Measurements from ENCODE around the gene BPIFB1. TPM values are rescaled to one million over a fixed set of nuclear protein-coding genes. Genes with fewer than 3 reads are reported as not detected.

Gene BPIFB1
- total and polyA plus RNA-seq, 5 experiments from 2014 or later = not detected

GRCh38 chr20:33276303-33277113 lies 6.5 kb upstream of the BPIFB1 start:
- DNase-seq = no peak
- peak overlapping the region in 1 of 10 donors; percentile 45 for H3K27ac Mint-ChIP-seq

GRCh38 chr20:33277471-33278441 lies 5.3 kb upstream of the BPIFB1 start:
- ATAC-seq (no peak), DNase-seq (no peak)
- Mint-ChIP-seq H3K4me3 (no peak overlapping the region), H3K27me3 (peaks cover 0 to 34% (median 9%) of the 10 kb centered on the region in 5 donors), H3K36me3 (no peaks in the 10 kb centered on the region), H3K9me3 (no peaks in the 10 kb centered on the region), H3K4me1 (peaks cover 0 to 2% (median 0%) of the 10 kb centered on the region in 4 donors), H3K27ac (peak overlapping the region in 1 of 10 donors; percentile 37)
- POLR2A ChIA-PET = no interaction called here

More at GRCh38 chr20:33276303-33277113, 6.5 kb upstream of the BPIFB1 start:
- no peak for ATAC-seq
- Mint-ChIP-seq H3K9me3 (no peaks in the 10 kb centered on the region), H3K36me3 (no peaks in the 10 kb centered on the region), H3K4me3 (no peak overlapping the region), H3K4me1 (peaks cover 0 to 2% (median 0%) of the 10 kb centered on the region in 4 donors), H3K27me3 (peaks cover 0 to 38% (median 9%) of the 10 kb centered on the region in 5 donors)
- POLR2A ChIA-PET = no interaction called here

GRCh38 chr20:33278700-33279099 lies 4.3 kb upstream of the BPIFB1 start:
- no peaks in the 10 kb centered on the region for H3K9me3 Mint-ChIP-seq
- no peak for DNase-seq
- no peak overlapping the region for H3K4me3 Mint-ChIP-seq
- no peaks in the 10 kb centered on the region for H3K36me3 Mint-ChIP-seq
- no peak overlapping the region for H3K27ac Mint-ChIP-seq
- H3K4me1 Mint-ChIP-seq = peaks cover 0 to 2% (median 0%) of the 10 kb centered on the region in 4 donors
- ATAC-seq = no peak
- POLR2A ChIA-PET = no interaction called here
- H3K27me3 Mint-ChIP-seq = peaks cover 0 to 29% (median 13%) of the 10 kb centered on the region in 5 donors

GRCh38 chr20:33279261-33279910 lies 3.6 kb upstream of the BPIFB1 start:
- Mint-ChIP-seq H3K27ac (no peak overlapping the region), H3K9me3 (no peaks in the 10 kb centered on the region), H3K27me3 (peaks cover 0 to 30% (median 13%) of the 10 kb centered on the region in 5 donors), H3K4me3 (no peak overlapping the region), H3K36me3 (no peaks in the 10 kb centered on the region), H3K4me1 (peaks cover 0 to 2% (median 0%) of the 10 kb centered on the region in 4 donors)
- ATAC-seq = no peak
- DNase-seq = no peak
- POLR2A ChIA-PET = interaction anchor here (0.6 kb wide), 1 partner anchor 111 kb away, joined by 5 read pairs; no protein-coding TSS in a partner anchor

- H3K4me3 Mint-ChIP-seq = no peak overlapping the region
- H3K9me3 Mint-ChIP-seq = no peaks in the 10 kb centered on the region
- no peak for DNase-seq
- no peaks in the 10 kb centered on the region for H3K36me3 Mint-ChIP-seq
- H3K4me1 Mint-ChIP-seq = peaks cover 0 to 2% (median 0%) of the 10 kb centered on the region in 4 donors
- no peak for ATAC-seq
- no peak overlapping the region for H3K27ac Mint-ChIP-seq
- H3K27me3 Mint-ChIP-seq = peaks cover 3 to 37% (median 17%) of the 10 kb centered on the region in 5 donors
- POLR2A ChIA-PET = no interaction called here
Observed at GRCh38 chr20:33280000-33280680, 2.9 kb upstream of the BPIFB1 start.

- H3K4me1 Mint-ChIP-seq = peaks cover 0 to 2% (median 0%) of the 10 kb centered on the region in 4 donors
- no peak overlapping the region for H3K4me3 Mint-ChIP-seq
- ATAC-seq (no peak), DNase-seq (no peak)
- no peaks in the 10 kb centered on the region for H3K9me3 Mint-ChIP-seq
- no peaks in the 10 kb centered on the region for H3K36me3 Mint-ChIP-seq
- POLR2A ChIA-PET = no interaction called here
- H3K27me3 Mint-ChIP-seq = peaks cover 3 to 39% (median 17%) of the 10 kb centered on the region in 5 donors
- H3K27ac Mint-ChIP-seq = no peak overlapping the region
Observed at GRCh38 chr20:33280775-33281174, 2.2 kb upstream of the BPIFB1 start.

- DNase-seq = no peak
- no peaks in the 10 kb centered on the region for H3K36me3 Mint-ChIP-seq
- no peaks in the 10 kb centered on the region for H3K9me3 Mint-ChIP-seq
- no peak overlapping the region for H3K4me3 Mint-ChIP-seq
- peaks cover 3 to 32% (median 14%) of the 10 kb centered on the region in 5 donors for H3K27me3 Mint-ChIP-seq
- peaks cover 0 to 2% (median 0%) of the 10 kb centered on the region in 4 donors for H3K4me1 Mint-ChIP-seq
- no peak overlapping the region for H3K27ac Mint-ChIP-seq
- POLR2A ChIA-PET = no interaction called here
- no peak for ATAC-seq
Observed at GRCh38 chr20:33281550-33282146, 1.4 kb upstream of the BPIFB1 start.

- no peaks in the 10 kb centered on the region for H3K36me3 Mint-ChIP-seq
- H3K27ac Mint-ChIP-seq = no peak overlapping the region
Observed at GRCh38 chr20:33282196-33282934, 649 bp upstream of the BPIFB1 start.

GRCh38 chr20:33284284-33284683 lies 1.3 kb downstream of the BPIFB1 start:
- Mint-ChIP-seq H3K9me3 (no peaks in the 10 kb centered on the region), H3K4me1 (no peaks in the 10 kb centered on the region), H3K36me3 (no peaks in the 10 kb centered on the region), H3K27ac (no peak overlapping the region), H3K27me3 (peaks cover 3 to 31% (median 8%) of the 10 kb centered on the region in 5 donors), H3K4me3 (no peak overlapping the region)
- ATAC-seq (no peak), DNase-seq (no peak)
- POLR2A ChIA-PET = no interaction called here

More at GRCh38 chr20:33282196-33282934, 649 bp upstream of the BPIFB1 start:
- H3K27me3 Mint-ChIP-seq = peaks cover 3 to 38% (median 14%) of the 10 kb centered on the region in 5 donors
- POLR2A ChIA-PET = no interaction called here
- DNase-seq = no peak
- peaks cover 0 to 2% (median 0%) of the 10 kb centered on the region in 4 donors for H3K4me1 Mint-ChIP-seq
- no peak overlapping the region for H3K4me3 Mint-ChIP-seq
- no peaks in the 10 kb centered on the region for H3K9me3 Mint-ChIP-seq
- ATAC-seq = no peak

GRCh38 chr20:33284937-33285336 lies 1.9 kb downstream of the BPIFB1 start:
- Mint-ChIP-seq H3K4me1 (no peaks in the 10 kb centered on the region), H3K9me3 (no peaks in the 10 kb centered on the region), H3K36me3 (no peaks in the 10 kb centered on the region), H3K27me3 (peaks cover 3 to 24% (median 8%) of the 10 kb centered on the region in 5 donors), H3K4me3 (no peak overlapping the region), H3K27ac (no peak overlapping the region)
- no peak for ATAC-seq
- POLR2A ChIA-PET = no interaction called here
- no peak for DNase-seq

GRCh38 chr20:33285861-33286495 lies 3.0 kb downstream of the BPIFB1 start:
- peak overlapping the region in 1 of 10 donors; percentile 46 for H3K27ac Mint-ChIP-seq

More at GRCh38 chr20:33285861-33286495, 3.0 kb downstream of the BPIFB1 start:
- POLR2A ChIA-PET = no interaction called here
- H3K4me3 Mint-ChIP-seq = no peak overlapping the region
- H3K4me1 Mint-ChIP-seq = no peaks in the 10 kb centered on the region
- no peaks in the 10 kb centered on the region for H3K36me3 Mint-ChIP-seq
- H3K27me3 Mint-ChIP-seq = peaks cover 3 to 18% (median 8%) of the 10 kb centered on the region in 5 donors
- ATAC-seq (no peak), DNase-seq (no peak)
- H3K9me3 Mint-ChIP-seq = no peaks in the 10 kb centered on the region
